Liver (tissue), 9 donors: Measurements from ENCODE around the gene NWD2. TPM values are rescaled to one million over a fixed set of nuclear protein-coding genes. Genes with fewer than 3 reads are reported as not detected.

Experiments used
- DNase-seq: peaks from one replicate; pipeline ENCODE4 v3.0.0-alpha.2; 2017; ENCODE audit warnings: low spot score
- H3K27ac ChIP-seq, 2 donors: one replicate each; pipeline ENCODE4 v1.7.0; 2013; ENCODE audit warnings: inconsistent platforms in 2 of 2, low read length in 2 of 2, control low read depth in 1 of 2, low read depth in 1 of 2, mild to moderate bottlenecking in 1 of 2
- H3K27me3 ChIP-seq, 4 donors: one replicate each; pipeline versions ENCODE4 v1.6.1 to v1.7.0; 2013; ENCODE audit warnings: low read length in 3 of 4, inconsistent platforms in 1 of 4, mild to moderate bottlenecking in 1 of 4, moderate library complexity in 1 of 4; ENCODE audit not compliant: control insufficient read depth in 4 of 4, insufficient read depth in 4 of 4
- H3K36me3 ChIP-seq, 4 donors: one replicate each; pipeline versions ENCODE4 v1.6.1 to v1.7.0; 2013; ENCODE audit warnings: low read length in 3 of 4, mild to moderate bottlenecking in 3 of 4, low read depth in 1 of 4, moderate library complexity in 1 of 4; ENCODE audit not compliant: control insufficient read depth in 4 of 4, insufficient read depth in 3 of 4
- H3K4me1 ChIP-seq, 4 donors: one replicate each; pipeline versions ENCODE4 v1.6.1 to v1.7.0; 2013; ENCODE audit warnings: low read length in 3 of 4, mild to moderate bottlenecking in 3 of 4, moderate library complexity in 1 of 4; ENCODE audit not compliant: control insufficient read depth in 4 of 4, insufficient read depth in 4 of 4
- H3K4me3 ChIP-seq, 3 donors: one replicate each; pipeline versions ENCODE4 v1.6.1 to v1.7.0; 2013; ENCODE audit warnings: low read length in 3 of 3, control low read depth in 1 of 3, low read depth in 1 of 3, mild to moderate bottlenecking in 1 of 3
- H3K9ac ChIP-seq, 2 donors: one replicate each; pipeline ENCODE4 v1.7.0; 2013; ENCODE audit warnings: low read length in 2 of 2, mild to moderate bottlenecking in 2 of 2, moderate library complexity in 2 of 2, control low read depth in 1 of 2, low read depth in 1 of 2
- H3K9me3 ChIP-seq, 4 donors: one replicate each; pipeline versions ENCODE4 v1.6.1 to v1.7.0; 2013; ENCODE audit warnings: low read length in 3 of 4; ENCODE audit not compliant: control insufficient read depth in 4 of 4
- EGR1 ChIP-seq, 2 donors: IDR thresholded peaks; 2 replicates each; pipeline ENCODE4 v1.6.1; 2016 to 2018; ENCODE audit warnings: antibody characterized with exemption in 2 of 2, low read depth in 2 of 2
- FOXA1 ChIP-seq: IDR thresholded peaks from 2 replicates; pipeline ENCODE4 v1.6.1; 2016; ENCODE audit warnings: antibody characterized with exemption
- FOXA2 ChIP-seq: IDR thresholded peaks from 2 replicates; pipeline ENCODE4 v1.6.1; 2016; ENCODE audit warnings: antibody characterized with exemption
- GABPA ChIP-seq, 2 donors: IDR thresholded peaks in 1 of 2; conservative IDR thresholded peaks in 1 of 2; 2 replicates each; pipeline ENCODE4 v1.6.1; 2016; ENCODE audit warnings: antibody characterized with exemption in 2 of 2, mild to moderate bottlenecking in 1 of 2, moderate library complexity in 1 of 2
- HNF4A ChIP-seq, 2 donors: conservative IDR thresholded peaks; 2 replicates each; pipeline ENCODE4 v1.6.1; 2016; ENCODE audit warnings: antibody characterized with exemption in 2 of 2, mild to moderate bottlenecking in 2 of 2
- HNF4G ChIP-seq: IDR thresholded peaks from 2 replicates; pipeline ENCODE4 v1.6.1; 2016; ENCODE audit warnings: antibody characterized with exemption
- JUND ChIP-seq, 2 donors: IDR thresholded peaks; 2 replicates each; pipeline ENCODE4 v1.6.1; 2016; ENCODE audit warnings: antibody characterized with exemption in 2 of 2
- NR2F2 ChIP-seq: IDR thresholded peaks from 2 replicates; pipeline ENCODE4 v1.6.1; 2016; ENCODE audit warnings: antibody characterized with exemption
- RAD21 ChIP-seq, 2 donors: IDR thresholded peaks; 2 replicates each; pipeline ENCODE4 v1.6.1; 2016; ENCODE audit warnings: antibody characterized with exemption in 2 of 2, mild to moderate bottlenecking in 2 of 2
- REST ChIP-seq: IDR thresholded peaks from 2 replicates; pipeline ENCODE4 v1.6.1; 2016; ENCODE audit warnings: antibody characterized with exemption, mild to moderate bottlenecking
- RXRA ChIP-seq, 2 donors: IDR thresholded peaks; 2 replicates each; pipeline ENCODE4 v1.6.1; 2017 to 2018; ENCODE audit warnings: antibody characterized with exemption in 2 of 2, mild to moderate bottlenecking in 1 of 2
- SP1 ChIP-seq: IDR thresholded peaks from 2 replicates; pipeline ENCODE4 v1.6.1; 2018; ENCODE audit warnings: antibody characterized with exemption, mild to moderate bottlenecking
- TAF1 ChIP-seq: conservative IDR thresholded peaks from 2 replicates; pipeline ENCODE4 v1.6.1; 2016; ENCODE audit warnings: antibody characterized with exemption, mild to moderate bottlenecking
- YY1 ChIP-seq: IDR thresholded peaks from 2 replicates; pipeline ENCODE4 v1.6.1; 2016; ENCODE audit warnings: antibody characterized with exemption, mild to moderate bottlenecking
- WGBS: extraction: QIAGEN DNeasy Blood & Tissue Kit; methylation state at CpG from one replicate; pipeline ENCODE4 v1.1.7; 2013; 5-methylcytosine and 5-hydroxymethylcytosine counted together
- polyA plus RNA-seq, 2 donors: library from polyadenylated mRNA; stranded (reverse) in 1 of 2; unstranded in 1 of 2; fragments of 200-250 nt in 1 of 2; fragments of >200 nt in 1 of 2; fragmentation: Nextera tagmentation in 1 of 2; extraction: Ambion mirVana in 1 of 2; gene quantifications; one replicate each; pipeline versions ENCODE4 v1.2.1 to v1.2.3, GENCODE V29; 2013 to 2015
- total RNA-seq, 2 donors: library from RNA; depleted of rRNA; stranded (reverse); fragments of >200 nt; gene quantifications; one replicate each; pipeline ENCODE4 v1.2.3, GENCODE V29; 2014
- TF ChIP-seq, protein P1 (sequence below): IDR thresholded peaks from 2 replicates; pipeline ENCODE4 v1.6.1; 2016; ENCODE audit warnings: antibody characterized with exemption
- TF ChIP-seq, protein P2 (sequence below): IDR thresholded peaks from 2 replicates; pipeline ENCODE4 v1.6.1; 2016; ENCODE audit warnings: antibody characterized with exemption
- TF ChIP-seq, protein P3 (sequence below): fragments of 150-350 bp; IDR thresholded peaks from 2 replicates; pipeline ENCODE4 v1.5.1; 2017; ENCODE audit warnings: improper control_type of control experiment, low read depth, low read length; ENCODE audit not compliant: missing input control
- donor health status: healthy.
- donor health status: healthy.
- donor health status: healthy.
- donor health status: healthy.
- donor health status: healthy.

NWD2 gene
- total and polyA plus RNA-seq, 4 donors = 0.08 to 0.37 TPM; not detected in 2

DNA sequence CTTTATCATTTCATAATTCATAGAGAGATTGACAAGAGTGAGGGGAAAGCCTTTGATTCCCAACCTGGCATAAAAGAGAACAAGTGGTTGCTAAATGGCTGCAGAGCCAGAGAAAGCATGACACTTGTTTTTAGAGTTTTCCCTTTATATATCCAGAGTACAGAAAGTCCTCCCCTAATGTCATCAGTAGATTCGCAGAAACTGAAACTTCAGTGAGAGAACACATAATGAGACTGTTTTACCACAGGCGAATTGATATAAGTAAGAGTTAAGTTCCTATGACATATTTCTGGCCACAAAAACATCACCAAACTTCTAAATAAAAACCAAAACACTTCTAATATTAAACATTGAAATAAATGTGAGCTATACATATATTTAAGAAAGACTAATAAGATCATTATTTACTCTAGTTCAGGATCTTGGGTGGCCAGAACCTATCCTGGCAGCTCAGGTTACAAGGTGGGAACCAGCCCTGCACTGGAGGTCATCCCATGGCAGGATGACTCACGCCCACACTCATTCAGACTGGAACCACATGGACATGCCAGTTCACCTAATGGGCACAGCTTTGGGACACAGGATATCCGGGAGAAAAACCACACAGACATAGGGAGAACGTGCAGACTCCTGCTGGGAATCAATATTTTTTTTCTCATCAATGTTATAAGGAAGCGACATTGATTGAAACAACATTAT is 35.5 kb downstream of the NWD2 start:
- Histone ChIP-seq H3K27ac (no peak overlapping the region), H3K9ac (no peak overlapping the region), H3K9me3 (no peaks in the 10 kb centered on the region), H3K27me3 (peaks cover 0 to 2% (median 0%) of the 10 kb centered on the region in 4 donors), H3K4me3 (no peak overlapping the region), H3K36me3 (no peaks in the 10 kb centered on the region), H3K4me1 (no peaks in the 10 kb centered on the region)
- 82% methylated on average over 6 of the region's 6 CpGs for WGBS
- no peak for DNase-seq
- TF ChIP-seq REST (no peak), YY1 (no peak), TAF1 (no peak), FOXA1 (no peak), GABPA (IDR thresholded peaks at IDR 0.05 in 1 of 2, conservative IDR thresholded peaks at IDR 0.05 in 1 of 2) (no peak), RXRA (IDR thresholded peaks at IDR 0.05) (no peak), HNF4G (no peak), HNF4A (conservative IDR thresholded peaks at IDR 0.05) (no peak), NR2F2 (no peak), SP1 (no peak), RAD21 (IDR thresholded peaks at IDR 0.05) (no peak), EGR1 (IDR thresholded peaks at IDR 0.05; ENCODE audit: low read depth in 2 of 2) (no peak), FOXA2 (no peak), JUND (IDR thresholded peaks at IDR 0.05) (no peak)
- TF ChIP-seq, protein P1, sequence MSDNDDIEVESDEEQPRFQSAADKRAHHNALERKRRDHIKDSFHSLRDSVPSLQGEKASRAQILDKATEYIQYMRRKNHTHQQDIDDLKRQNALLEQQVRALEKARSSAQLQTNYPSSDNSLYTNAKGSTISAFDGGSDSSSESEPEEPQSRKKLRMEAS = no peak
- TF ChIP-seq, protein P2, sequence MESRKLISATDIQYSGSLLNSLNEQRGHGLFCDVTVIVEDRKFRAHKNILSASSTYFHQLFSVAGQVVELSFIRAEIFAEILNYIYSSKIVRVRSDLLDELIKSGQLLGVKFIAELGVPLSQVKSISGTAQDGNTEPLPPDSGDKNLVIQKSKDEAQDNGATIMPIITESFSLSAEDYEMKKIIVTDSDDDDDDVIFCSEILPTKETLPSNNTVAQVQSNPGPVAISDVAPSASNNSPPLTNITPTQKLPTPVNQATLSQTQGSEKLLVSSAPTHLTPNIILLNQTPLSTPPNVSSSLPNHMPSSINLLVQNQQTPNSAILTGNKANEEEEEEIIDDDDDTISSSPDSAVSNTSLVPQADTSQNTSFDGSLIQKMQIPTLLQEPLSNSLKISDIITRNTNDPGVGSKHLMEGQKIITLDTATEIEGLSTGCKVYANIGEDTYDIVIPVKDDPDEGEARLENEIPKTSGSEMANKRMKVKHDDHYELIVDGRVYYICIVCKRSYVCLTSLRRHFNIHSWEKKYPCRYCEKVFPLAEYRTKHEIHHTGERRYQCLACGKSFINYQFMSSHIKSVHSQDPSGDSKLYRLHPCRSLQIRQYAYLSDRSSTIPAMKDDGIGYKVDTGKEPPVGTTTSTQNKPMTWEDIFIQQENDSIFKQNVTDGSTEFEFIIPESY = no peak
- TF ChIP-seq, protein P3, sequence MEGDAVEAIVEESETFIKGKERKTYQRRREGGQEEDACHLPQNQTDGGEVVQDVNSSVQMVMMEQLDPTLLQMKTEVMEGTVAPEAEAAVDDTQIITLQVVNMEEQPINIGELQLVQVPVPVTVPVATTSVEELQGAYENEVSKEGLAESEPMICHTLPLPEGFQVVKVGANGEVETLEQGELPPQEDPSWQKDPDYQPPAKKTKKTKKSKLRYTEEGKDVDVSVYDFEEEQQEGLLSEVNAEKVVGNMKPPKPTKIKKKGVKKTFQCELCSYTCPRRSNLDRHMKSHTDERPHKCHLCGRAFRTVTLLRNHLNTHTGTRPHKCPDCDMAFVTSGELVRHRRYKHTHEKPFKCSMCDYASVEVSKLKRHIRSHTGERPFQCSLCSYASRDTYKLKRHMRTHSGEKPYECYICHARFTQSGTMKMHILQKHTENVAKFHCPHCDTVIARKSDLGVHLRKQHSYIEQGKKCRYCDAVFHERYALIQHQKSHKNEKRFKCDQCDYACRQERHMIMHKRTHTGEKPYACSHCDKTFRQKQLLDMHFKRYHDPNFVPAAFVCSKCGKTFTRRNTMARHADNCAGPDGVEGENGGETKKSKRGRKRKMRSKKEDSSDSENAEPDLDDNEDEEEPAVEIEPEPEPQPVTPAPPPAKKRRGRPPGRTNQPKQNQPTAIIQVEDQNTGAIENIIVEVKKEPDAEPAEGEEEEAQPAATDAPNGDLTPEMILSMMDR = no peak
